WTC11 (cell line): ENCODE results near the gene ATG16L1. TPM values are rescaled to one million over a fixed set of nuclear protein-coding genes. Genes with fewer than 3 reads are reported as not detected.

ENCODE experiments used
- ATAC-seq: fragments of 200-7000 bp; cut with Tn5 transposase; 2 replicates; pipeline ENCODE4 v1.10.0; 2021; ENCODE audit warnings: mild to moderate bottlenecking, moderate library complexity
- CTCF ChIA-PET: fragments of 300-600 bp; sonication (Branson Sonifier 250); formaldehyde crosslinking; loops from one replicate; lab custom pipeline; 2021; ENCODE audit warnings: antibody characterized with exemption; lab: Charles Lee
- POLR2A ChIA-PET: fragments of 350-600 bp; sonication (Branson Sonifier 250); formaldehyde crosslinking; loops from one replicate; lab custom pipeline; 2021; ENCODE audit warnings: antibody characterized with exemption; lab: Charles Lee
- DNase-seq: peaks from one replicate; pipeline ENCODE4 v3.0.0; 2021; ENCODE audit warnings: low spot score
- H3K27ac Mint-ChIP-seq: 2 replicates; pipeline ENCODE4 v1.8.0; 2021; ENCODE audit warnings: mixed read lengths
- H3K27me3 Mint-ChIP-seq: 2 replicates; pipeline ENCODE4 v1.8.0; 2021; ENCODE audit warnings: low read depth, mild to moderate bottlenecking, moderate library complexity, mixed read lengths
- H3K36me3 Mint-ChIP-seq: 2 replicates; pipeline ENCODE4 v1.8.0; 2021; ENCODE audit warnings: mixed read lengths
- H3K4me1 Mint-ChIP-seq: 2 replicates; pipeline ENCODE4 v1.8.0; 2022; ENCODE audit warnings: mixed read lengths
- H3K4me3 Mint-ChIP-seq: 2 replicates; pipeline ENCODE4 v1.8.0; 2021; ENCODE audit warnings: mild to moderate bottlenecking, moderate library complexity, mixed read lengths
- H3K9me3 Mint-ChIP-seq: 2 replicates; pipeline ENCODE4 v1.8.0; 2021; ENCODE audit warnings: mixed read lengths
- CDX4 ChIP-seq: fragments of 250-450 bp; sonication (Bioruptor Pico); IDR thresholded peaks from 2 replicates; pipeline ENCODE4 v1.9.0; 2021; ENCODE audit warnings: moderate library complexity, mild to moderate bottlenecking, inconsistent platforms, borderline replicate concordance
- ELF4 ChIP-seq: sonication (generic); formaldehyde crosslinking; IDR thresholded peaks from 2 replicates; pipeline ENCODE4 v1.8.1; 2022; ENCODE audit warnings: low read depth, mild to moderate bottlenecking, moderate library complexity, missing genetic modification reagents
- ERG ChIP-seq: fragments of 250-450 bp; sonication (Bioruptor Pico); IDR thresholded peaks from 2 replicates; pipeline ENCODE4 v1.8.0; 2021; ENCODE audit warnings: mild to moderate bottlenecking
- ESRRA ChIP-seq: sonication (generic); formaldehyde crosslinking; IDR thresholded peaks from 2 replicates; pipeline ENCODE4 v1.8.1; 2022; ENCODE audit warnings: mild to moderate bottlenecking, missing genetic modification reagents, borderline replicate concordance
- ETV6 ChIP-seq: sonication (generic); formaldehyde crosslinking; IDR thresholded peaks from 2 replicates; pipeline ENCODE4 v1.8.1; 2022; ENCODE audit warnings: mild to moderate bottlenecking, missing genetic modification reagents
- FOXJ3 ChIP-seq: sonication (generic); formaldehyde crosslinking; IDR thresholded peaks from 2 replicates; pipeline ENCODE4 v1.9.0; 2021; ENCODE audit warnings: missing genetic modification reagents, mild to moderate bottlenecking, borderline replicate concordance
- GRHL2 ChIP-seq: fragments of 250-450 bp; sonication (Bioruptor Pico); IDR thresholded peaks from 2 replicates; pipeline ENCODE4 v1.8.0; 2022; ENCODE audit warnings: mild to moderate bottlenecking, moderate library complexity; ENCODE audit not compliant: insufficient replicate concordance, severe bottlenecking
- MAX ChIP-seq: sonication (generic); formaldehyde crosslinking; IDR thresholded peaks from 2 replicates; pipeline ENCODE4 v1.8.0; 2022; ENCODE audit warnings: mild to moderate bottlenecking, missing genetic modification reagents
- NR2C2 ChIP-seq: sonication (generic); formaldehyde crosslinking; IDR thresholded peaks from 2 replicates; pipeline ENCODE4 v1.8.0; 2022; ENCODE audit warnings: mild to moderate bottlenecking, missing genetic modification reagents
- OVOL2 ChIP-seq: fragments of 250-450 bp; sonication (Bioruptor Pico); IDR thresholded peaks from 2 replicates; pipeline ENCODE4 v1.9.0; 2021; ENCODE audit warnings: mild to moderate bottlenecking, borderline replicate concordance
- RORB ChIP-seq: fragments of 250-450 bp; sonication (Bioruptor Pico); IDR thresholded peaks from 2 replicates; pipeline ENCODE4 v1.9.0; 2021; ENCODE audit warnings: mild to moderate bottlenecking
- SMAD4 ChIP-seq: sonication (generic); formaldehyde crosslinking; IDR thresholded peaks from 2 replicates; pipeline ENCODE4 v1.8.0; 2022; ENCODE audit warnings: mild to moderate bottlenecking, missing genetic modification reagents
- TEAD1 ChIP-seq: sonication (generic); formaldehyde crosslinking; IDR thresholded peaks from 2 replicates; pipeline ENCODE4 v1.8.0; 2022; ENCODE audit warnings: mild to moderate bottlenecking, missing genetic modification reagents
- TP53 ChIP-seq: sonication (generic); formaldehyde crosslinking; IDR thresholded peaks from 2 replicates; pipeline ENCODE4 v1.8.1; 2023; ENCODE audit warnings: mild to moderate bottlenecking, missing genetic modification reagents
- ZNF138 ChIP-seq: sonication (generic); formaldehyde crosslinking; conservative IDR thresholded peaks from 2 replicates; pipeline ENCODE4 v1.8.1; 2022; ENCODE audit warnings: mild to moderate bottlenecking, moderate library complexity, missing genetic modification reagents
- ZNF232 ChIP-seq: sonication (generic); formaldehyde crosslinking; IDR thresholded peaks from 2 replicates; pipeline ENCODE4 v1.8.0; 2022; ENCODE audit warnings: mild to moderate bottlenecking, missing genetic modification reagents
- ZNF423 ChIP-seq: fragments of 250-450 bp; sonication (Bioruptor Pico); IDR thresholded peaks from 2 replicates; pipeline ENCODE4 v2.1.2; 2022; ENCODE audit warnings: mild to moderate bottlenecking, moderate library complexity
- total RNA-seq: library from RNA; stranded (reverse); gene quantifications from 3 replicates; pipeline ENCODE4 v1.2.3, GENCODE V29; 2021
- TF ChIP-seq, protein P1 (sequence below): fragments of 250-450 bp; sonication (Bioruptor Pico); conservative IDR thresholded peaks from 2 replicates; pipeline ENCODE4 v1.9.0; 2021; ENCODE audit warnings: mild to moderate bottlenecking
- TF ChIP-seq, protein P2 (sequence below): sonication (generic); formaldehyde crosslinking; conservative IDR thresholded peaks from 2 replicates; pipeline ENCODE4 v1.8.1; 2023; ENCODE audit warnings: mild to moderate bottlenecking, low read depth, missing genetic modification reagents, moderate library complexity

ATG16L1 gene
- total RNA-seq, 1 experiment from 2014 or later: 31.8 TPM

DNA sequence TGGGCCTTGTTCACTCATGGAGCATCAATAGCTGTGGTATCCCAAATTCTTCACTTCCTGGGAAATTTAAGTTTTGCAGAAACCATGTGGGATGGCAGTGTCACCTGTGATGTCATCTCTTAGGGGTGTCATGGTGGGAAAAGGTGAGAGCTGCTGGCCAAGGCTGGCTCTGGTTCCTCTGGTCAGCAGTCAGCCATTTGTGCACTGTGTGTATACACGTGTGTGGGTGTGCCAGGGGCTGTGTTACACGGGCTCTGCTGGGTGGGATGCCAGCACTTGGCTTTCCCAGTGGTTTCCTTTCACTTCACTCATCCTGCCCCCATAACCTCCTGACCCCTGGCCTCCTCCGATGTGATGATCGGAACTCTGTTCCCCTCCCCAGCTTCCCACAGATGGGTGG, 77.4 kb downstream of the ATG16L1 start:
- ATAC-seq: no peak
- Mint-ChIP-seq H3K4me3 (no peak overlapping the region), H3K36me3 (no peaks in the 10 kb centered on the region), H3K4me1 (peaks cover 13% of the 10 kb centered on the region), H3K27ac (no peak overlapping the region), H3K27me3 (peaks cover 56% of the 10 kb centered on the region), H3K9me3 (no peaks in the 10 kb centered on the region)
- CTCF ChIA-PET: interaction anchor here (0.8 to 3.3 kb wide), 2 partner anchors 25 to 26 kb away, joined by 3 to 13 read pairs; partner anchors contain the start of gene DGKD
- no peak for TF ChIP-seq TP53 (CRISPR knock-in tag)
- TF ChIP-seq OVOL2 (CRISPR knock-in tag): no peak
- TF ChIP-seq ELF4 (CRISPR knock-in tag): no peak
- no peak for TF ChIP-seq RORB (CRISPR knock-in tag)
- TF ChIP-seq FOXJ3 (CRISPR knock-in tag): no peak
- TF ChIP-seq ZNF138 (CRISPR knock-in tag): no peak
- TF ChIP-seq ETV6: no peak
- TF ChIP-seq SMAD4: no peak
- TF ChIP-seq ERG: no peak
- TF ChIP-seq, protein P1, sequence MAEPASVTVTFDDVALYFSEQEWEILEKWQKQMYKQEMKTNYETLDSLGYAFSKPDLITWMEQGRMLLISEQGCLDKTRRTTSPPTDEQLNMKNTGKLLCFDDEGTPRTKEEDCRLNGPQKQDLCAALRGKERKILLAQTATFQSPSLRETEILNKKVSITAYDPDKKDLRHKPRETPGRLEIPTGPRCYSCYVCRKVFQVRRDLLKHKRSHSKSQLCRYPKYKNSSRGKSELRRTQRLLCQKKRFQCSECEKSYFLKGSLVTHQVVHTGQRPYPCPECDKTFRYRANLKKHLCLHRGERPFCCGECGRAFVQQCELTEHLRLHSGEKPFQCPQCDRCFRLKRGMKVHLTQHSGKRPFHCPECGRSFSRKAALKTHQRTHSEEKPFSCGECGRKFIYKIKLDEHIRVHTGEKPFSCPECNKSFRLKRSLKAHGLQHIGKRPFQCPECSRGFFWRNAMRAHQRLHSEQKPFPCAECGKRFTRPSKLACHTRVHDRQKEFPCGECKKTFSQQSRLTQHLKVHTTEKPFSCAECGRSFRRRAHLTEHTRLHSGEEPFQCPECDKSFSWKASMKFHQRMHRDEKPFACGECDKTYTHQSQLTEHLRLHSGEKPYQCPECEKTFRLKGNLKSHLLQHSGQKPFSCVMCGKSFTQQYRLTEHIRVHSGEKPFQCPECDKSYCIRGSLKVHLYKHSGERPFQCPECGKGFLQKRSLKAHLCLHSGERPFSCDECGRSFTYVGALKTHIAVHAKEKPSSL (CRISPR knock-in tag): no peak
- TF ChIP-seq CDX4 (CRISPR knock-in tag): no peak
- TF ChIP-seq ZNF232 (CRISPR knock-in tag): no peak
- no peak for TF ChIP-seq NR2C2 (CRISPR knock-in tag)
- no peak for TF ChIP-seq TEAD1
- no peak for TF ChIP-seq GRHL2 (CRISPR knock-in tag)
- TF ChIP-seq, protein P2, sequence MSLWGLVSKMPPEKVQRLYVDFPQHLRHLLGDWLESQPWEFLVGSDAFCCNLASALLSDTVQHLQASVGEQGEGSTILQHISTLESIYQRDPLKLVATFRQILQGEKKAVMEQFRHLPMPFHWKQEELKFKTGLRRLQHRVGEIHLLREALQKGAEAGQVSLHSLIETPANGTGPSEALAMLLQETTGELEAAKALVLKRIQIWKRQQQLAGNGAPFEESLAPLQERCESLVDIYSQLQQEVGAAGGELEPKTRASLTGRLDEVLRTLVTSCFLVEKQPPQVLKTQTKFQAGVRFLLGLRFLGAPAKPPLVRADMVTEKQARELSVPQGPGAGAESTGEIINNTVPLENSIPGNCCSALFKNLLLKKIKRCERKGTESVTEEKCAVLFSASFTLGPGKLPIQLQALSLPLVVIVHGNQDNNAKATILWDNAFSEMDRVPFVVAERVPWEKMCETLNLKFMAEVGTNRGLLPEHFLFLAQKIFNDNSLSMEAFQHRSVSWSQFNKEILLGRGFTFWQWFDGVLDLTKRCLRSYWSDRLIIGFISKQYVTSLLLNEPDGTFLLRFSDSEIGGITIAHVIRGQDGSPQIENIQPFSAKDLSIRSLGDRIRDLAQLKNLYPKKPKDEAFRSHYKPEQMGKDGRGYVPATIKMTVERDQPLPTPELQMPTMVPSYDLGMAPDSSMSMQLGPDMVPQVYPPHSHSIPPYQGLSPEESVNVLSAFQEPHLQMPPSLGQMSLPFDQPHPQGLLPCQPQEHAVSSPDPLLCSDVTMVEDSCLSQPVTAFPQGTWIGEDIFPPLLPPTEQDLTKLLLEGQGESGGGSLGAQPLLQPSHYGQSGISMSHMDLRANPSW (CRISPR knock-in tag): no peak
- DNase-seq: no peak
- POLR2A ChIA-PET: no interaction called here

- peaks cover 13% of the 10 kb centered on the region for H3K4me1 Mint-ChIP-seq
- no peak overlapping the region for H3K4me3 Mint-ChIP-seq
- ATAC-seq (peak; percentile 73), DNase-seq (no peak)
- ChIA-PET POLR2A (no interaction called here), CTCF (interaction anchor here (3.3 kb wide), 1 partner anchor 24 kb away, joined by 13 read pairs; the partner anchor contains the start of gene DGKD)
- TF ChIP-seq MAX (0 out of 2 replicates have a peak, but pooled peaks have one; percentile 19), ZNF232 (CRISPR knock-in tag) (no peak), GRHL2 (CRISPR knock-in tag) (no peak), TEAD1 (peak; percentile 89; the same call in 1 of the 2 replicates), ESRRA (CRISPR knock-in tag) (no peak), ZNF423 (peak; percentile 99)
- H3K36me3 Mint-ChIP-seq: no peaks in the 10 kb centered on the region
- no peaks in the 10 kb centered on the region for H3K9me3 Mint-ChIP-seq
- H3K27me3 Mint-ChIP-seq: peaks cover 60% of the 10 kb centered on the region
- no peak overlapping the region for H3K27ac Mint-ChIP-seq
These were observed 78.1 kb downstream of the ATG16L1 start for GRCh38 chr2:233329489-233330135.
